Measurements from ENCODE around the gene MED25.

GRCh38 chr19:49823472-49823871 lies 5.4 kb downstream of the MED25 start:
- no peak for TF ChIP-seq CTCF (IDR thresholded peaks at IDR 0.05; ENCODE audit: insufficient read depth, low read length, poor library complexity, severe bottlenecking)
- no peak for TF ChIP-seq EZH2phosphoT487 (conservative IDR thresholded peaks at IDR 0.05; ENCODE audit: low read length)
